GM12892 (cell line): ENCODE data around the gene UAP1.
"Not testable (repeated sequence)": the region's sequence is repeated elsewhere in the genome, so short reads cannot be mapped to it uniquely, and the experiment has no call there.

Experiments used
- POLR2A ChIP-seq: IDR thresholded peaks from 2 replicates; pipeline ENCODE4 v1.6.1; 2011; ENCODE audit warnings: low read depth, low read length, control low read depth
- POLR2AphosphoS5 ChIP-seq: IDR thresholded peaks from 2 replicates; pipeline ENCODE4 v1.6.1; 2011; ENCODE audit warnings: low read depth, low read length, control low read depth
- TAF1 ChIP-seq: IDR thresholded peaks from 2 replicates; pipeline ENCODE4 v1.6.1; 2011; ENCODE audit warnings: low read depth, mild to moderate bottlenecking, control low read depth, low read length, borderline replicate concordance

DNA sequence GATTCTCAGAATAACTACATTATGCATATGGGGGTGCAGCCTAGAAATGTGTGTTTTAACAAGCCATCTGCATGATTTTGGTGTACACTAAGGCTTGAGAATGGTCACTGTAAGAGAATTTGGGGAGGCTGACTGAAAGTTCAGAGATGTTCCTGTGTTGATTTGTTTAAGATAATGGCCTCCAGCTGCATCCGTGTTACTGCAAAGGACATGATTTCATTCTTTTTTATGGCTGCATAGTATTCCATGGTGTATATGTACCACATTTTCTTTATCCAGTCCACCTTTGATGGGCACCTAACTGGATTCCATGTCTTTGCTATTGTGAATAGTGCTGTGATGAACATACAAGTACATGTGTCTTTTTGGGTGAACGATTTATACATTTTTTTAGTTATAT is 41.6 kb downstream of the UAP1 start:
- TF ChIP-seq TAF1, POLR2A, POLR2AphosphoS5: not testable (repeated sequence)
